LNCAP (cell line): Measurements from ENCODE around the gene GALNT18.

Source experiments
- CTCF ChIP-seq: fragments of 450-650 bp; IDR thresholded peaks from 2 replicates; pipeline ENCODE4 v1.5.1; 2017; ENCODE audit warnings: mild to moderate bottlenecking

The GALNT18 gene

GRCh38 chr11:11512929-11513328, 108.9 kb downstream of the GALNT18 start:
- TF ChIP-seq CTCF, result no peak

GRCh38 chr11:11512502-11512901, 109.3 kb downstream of the GALNT18 start:
- TF ChIP-seq CTCF, result no peak

GRCh38 chr11:11512090-11512489, 109.7 kb downstream of the GALNT18 start:
- no peak for TF ChIP-seq CTCF

GRCh38 chr11:11510939-11511338, 110.9 kb downstream of the GALNT18 start:
- TF ChIP-seq CTCF, result no peak

- no peak for TF ChIP-seq CTCF
Observed at GRCh38 chr11:11505692-11506091, 116.1 kb downstream of the GALNT18 start.

- TF ChIP-seq CTCF, result no peak
Observed at GRCh38 chr11:11505190-11505589, 116.6 kb downstream of the GALNT18 start.

- no peak for TF ChIP-seq CTCF
Observed at GRCh38 chr11:11504071-11504470, 117.7 kb downstream of the GALNT18 start.

- no peak for TF ChIP-seq CTCF
Observed at GRCh38 chr11:11502263-11502861, 119.4 kb downstream of the GALNT18 start.
